ENCODE results near the gene MCM6.
"Not testable (repeated sequence)": the region's sequence is repeated elsewhere in the genome, so short reads cannot be mapped to it uniquely, and the experiment has no call there.

The MCM6 gene

GRCh38 chr2:135876066-135876711 lies at the start of gene MCM6:
Gene MCM6 (minus strand): TSS chr2:135876443. CDS start chr2:135876365, 78 bp downstream.
- in situ Hi-C loops (cut with HindIII; ENCODE audit: low sequenced_read_pairs): no loop called here

- in situ Hi-C loops (cut with HindIII; ENCODE audit: low sequenced_read_pairs): no loop called here
Observed at GRCh38 chr2:135925571-135925970, 49.3 kb upstream of the MCM6 start.

- in situ Hi-C loops (cut with HindIII; ENCODE audit: low sequenced_read_pairs): no loop called here
Observed at GRCh38 chr2:135916207-135916606, 40.0 kb upstream of the MCM6 start.

GRCh38 chr2:135914485-135914884 lies 38.2 kb upstream of the MCM6 start:
- in situ Hi-C loops (cut with HindIII; ENCODE audit: low sequenced_read_pairs): no loop called here

GRCh38 chr2:135913727-135914365 lies 37.6 kb upstream of the MCM6 start:
- in situ Hi-C loops (cut with HindIII; ENCODE audit: low sequenced_read_pairs): no loop called here

- in situ Hi-C loops (cut with HindIII; ENCODE audit: low sequenced_read_pairs): no loop called here
Observed at GRCh38 chr2:135909976-135910375, 33.7 kb upstream of the MCM6 start.

GRCh38 chr2:135905679-135906078 lies 29.4 kb upstream of the MCM6 start:
- in situ Hi-C loops (cut with HindIII; ENCODE audit: low sequenced_read_pairs): no loop called here

GRCh38 chr2:135904341-135904989 lies 28.2 kb upstream of the MCM6 start:
- in situ Hi-C loops (cut with HindIII; ENCODE audit: low sequenced_read_pairs): no loop called here

GRCh38 chr2:135903650-135904049 lies 27.4 kb upstream of the MCM6 start:
- in situ Hi-C loops (cut with HindIII; ENCODE audit: low sequenced_read_pairs): no loop called here

- in situ Hi-C loops (cut with HindIII; ENCODE audit: low sequenced_read_pairs): no loop called here
Observed at GRCh38 chr2:135899567-135899966, 23.3 kb upstream of the MCM6 start.

GRCh38 chr2:135898234-135898786 lies 22.1 kb upstream of the MCM6 start:
- in situ Hi-C loops (cut with HindIII; ENCODE audit: low sequenced_read_pairs): no loop called here

- in situ Hi-C loops (cut with HindIII; ENCODE audit: low sequenced_read_pairs): no loop called here
Observed at GRCh38 chr2:135894930-135895329, 18.7 kb upstream of the MCM6 start.

- in situ Hi-C loops (cut with HindIII; ENCODE audit: low sequenced_read_pairs): no loop called here
Observed at GRCh38 chr2:135893374-135893794, 17.1 kb upstream of the MCM6 start.

GRCh38 chr2:135890835-135891234 lies 14.6 kb upstream of the MCM6 start:
- in situ Hi-C loops (cut with HindIII; ENCODE audit: low sequenced_read_pairs): no loop called here

GRCh38 chr2:135890149-135890548 lies 13.9 kb upstream of the MCM6 start:
- in situ Hi-C loops (cut with HindIII; ENCODE audit: low sequenced_read_pairs): no loop called here

GRCh38 chr2:135888587-135888986 lies 12.3 kb upstream of the MCM6 start:
- in situ Hi-C loops (cut with HindIII; ENCODE audit: low sequenced_read_pairs): not testable (repeated sequence)

- in situ Hi-C loops (cut with HindIII; ENCODE audit: low sequenced_read_pairs): no loop called here
Observed at GRCh38 chr2:135885709-135886108, 9.5 kb upstream of the MCM6 start.

- in situ Hi-C loops (cut with HindIII; ENCODE audit: low sequenced_read_pairs): no loop called here
Observed at GRCh38 chr2:135882415-135882814, 6.2 kb upstream of the MCM6 start.

- in situ Hi-C loops (cut with HindIII; ENCODE audit: low sequenced_read_pairs): not testable (repeated sequence)
Observed at GRCh38 chr2:135876770-135877169, 527 bp upstream of the MCM6 start.

GRCh38 chr2:135875491-135876065 lies 665 bp downstream of the MCM6 start:
- in situ Hi-C loops (cut with HindIII; ENCODE audit: low sequenced_read_pairs): no loop called here

- in situ Hi-C loops (cut with HindIII; ENCODE audit: low sequenced_read_pairs): no loop called here
Observed at GRCh38 chr2:135874777-135875365, 1.4 kb downstream of the MCM6 start.

Data from DLD1 (cell line).